ENCODE measurements around the gene LRIG1.

LRIG1 gene

DNA sequence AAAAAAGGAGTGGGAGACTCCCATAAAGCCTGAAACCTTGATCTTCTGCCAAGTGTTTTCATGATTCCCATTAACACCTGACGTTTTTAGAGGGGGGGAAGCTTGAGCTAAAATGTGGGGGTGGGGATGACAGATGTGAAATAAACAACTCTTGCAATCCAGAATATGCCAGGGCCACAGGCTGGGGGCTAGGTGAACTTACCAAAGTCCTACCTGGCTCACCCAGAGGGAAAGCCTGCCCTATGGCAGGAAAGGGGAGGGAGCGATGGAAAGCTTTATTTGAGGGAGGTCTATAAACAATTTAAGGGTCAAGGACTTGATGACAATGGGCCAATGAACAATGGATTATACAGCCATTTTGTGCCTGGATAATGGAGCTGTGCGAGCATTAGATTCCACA lies 108.3 kb downstream of the LRIG1 start:
- no peaks in the 10 kb centered on the region for H4K20me1 ChIP-seq (ENCODE audit: insufficient read depth, low read length)
- no peaks in the 10 kb centered on the region for H3K27me3 ChIP-seq (ENCODE audit: low read depth, low read length)
- peaks cover 70% of the 10 kb centered on the region for H3K36me3 ChIP-seq (replicated peaks; ENCODE audit: low read depth, low read length)
- H2AFZ ChIP-seq (ENCODE audit: low read depth, low read length), result no peak overlapping the region
- H3K27ac ChIP-seq (ENCODE audit: low read length), result peak overlapping the region; percentile 78
- peak overlapping the region; percentile 77 for H3K4me2 ChIP-seq (ENCODE audit: low read length)
- H3K79me2 ChIP-seq (ENCODE audit: low read length), result peaks cover 20% of the 10 kb centered on the region
- H3K4me3 ChIP-seq (ENCODE audit: low read length), result peak overlapping the region; percentile 65
- H3K4me1 ChIP-seq (ENCODE audit: low read length), result peaks cover 78% of the 10 kb centered on the region
- H3K9ac ChIP-seq (ENCODE audit: low read length), result no peak overlapping the region; the same call in 1 of the 2 replicates
- TF ChIP-seq EZH2phosphoT487 (IDR thresholded peaks at IDR 0.05; ENCODE audit: low read depth), result no peak
- no peak for TF ChIP-seq CTCF (IDR thresholded peaks at IDR 0.05; ENCODE audit: low read depth, low read length)
- peaks cover 8% of the 10 kb centered on the region; the same call in 1 of the 2 replicates for H3K9me3 ChIP-seq (ENCODE audit: insufficient read depth, low read length)

DNA sequence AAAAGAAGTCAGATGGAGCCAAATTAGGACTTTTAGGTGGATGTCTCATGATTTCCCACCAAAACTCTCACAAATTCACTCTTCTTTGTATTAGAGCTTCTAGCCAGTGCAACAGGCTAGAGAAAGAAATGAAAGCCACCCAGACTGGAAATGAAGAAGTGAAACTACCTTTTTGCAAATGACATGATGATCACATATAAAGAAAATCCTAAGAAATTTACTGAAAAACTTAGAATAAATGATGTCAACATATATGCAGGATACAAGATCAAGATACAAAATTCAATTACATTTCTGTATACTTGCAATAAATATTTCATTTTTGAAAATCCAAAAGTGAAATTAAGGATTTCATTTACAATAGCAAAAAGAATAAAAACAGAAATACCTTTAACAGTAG lies 110.8 kb downstream of the LRIG1 start:
- Histone ChIP-seq H3K4me2 (ENCODE audit: low read length) (peak overlapping the region; percentile 29), H3K4me3 (ENCODE audit: low read length) (0 out of 2 replicates have a peak overlapping the region, but pooled peaks have one; percentile 1), H3K36me3 (replicated peaks; ENCODE audit: low read depth, low read length) (peaks cover 72% of the 10 kb centered on the region), H3K27ac (ENCODE audit: low read length) (peak overlapping the region; percentile 78), H2AFZ (ENCODE audit: low read depth, low read length) (no peak overlapping the region), H3K9ac (ENCODE audit: low read length) (peak overlapping the region; percentile 8; the same call in 1 of the 2 replicates), H3K4me1 (ENCODE audit: low read length) (peaks cover 96% of the 10 kb centered on the region), H3K27me3 (ENCODE audit: low read depth, low read length) (no peaks in the 10 kb centered on the region), H4K20me1 (ENCODE audit: insufficient read depth, low read length) (no peaks in the 10 kb centered on the region), H3K9me3 (ENCODE audit: insufficient read depth, low read length) (peaks cover 11% of the 10 kb centered on the region; the same call in 1 of the 2 replicates), H3K79me2 (ENCODE audit: low read length) (peaks cover 20% of the 10 kb centered on the region)
- TF ChIP-seq EZH2phosphoT487 (IDR thresholded peaks at IDR 0.05; ENCODE audit: low read depth), result no peak
- TF ChIP-seq CTCF (IDR thresholded peaks at IDR 0.05; ENCODE audit: low read depth, low read length), result no peak

- H3K4me2 ChIP-seq (ENCODE audit: low read length), result peak overlapping the region; percentile 70
- peaks cover 67% of the 10 kb centered on the region for H3K4me1 ChIP-seq (ENCODE audit: low read length)
- peaks cover 13% of the 10 kb centered on the region for H3K79me2 ChIP-seq (ENCODE audit: low read length)
- peaks cover 14% of the 10 kb centered on the region; the same call in 1 of the 2 replicates for H3K9me3 ChIP-seq (ENCODE audit: insufficient read depth, low read length)
- H3K9ac ChIP-seq (ENCODE audit: low read length), result peak overlapping the region; percentile 59
- peak overlapping the region; percentile 91 for H3K27ac ChIP-seq (ENCODE audit: low read length)
- no peaks in the 10 kb centered on the region for H3K27me3 ChIP-seq (ENCODE audit: low read depth, low read length)
- TF ChIP-seq CTCF (IDR thresholded peaks at IDR 0.05; ENCODE audit: low read depth, low read length), result no peak
- TF ChIP-seq EZH2phosphoT487 (IDR thresholded peaks at IDR 0.05; ENCODE audit: low read depth), result no peak
- H4K20me1 ChIP-seq (ENCODE audit: insufficient read depth, low read length), result no peaks in the 10 kb centered on the region
- peak overlapping the region; percentile 39 for H3K4me3 ChIP-seq (ENCODE audit: low read length)
- H2AFZ ChIP-seq (ENCODE audit: low read depth, low read length), result no peak overlapping the region
- H3K36me3 ChIP-seq (replicated peaks; ENCODE audit: low read depth, low read length), result peaks cover 83% of the 10 kb centered on the region
These were observed 113.7 kb downstream of the LRIG1 start for GRCh38 chr3:66386925-66387650.

DNA sequence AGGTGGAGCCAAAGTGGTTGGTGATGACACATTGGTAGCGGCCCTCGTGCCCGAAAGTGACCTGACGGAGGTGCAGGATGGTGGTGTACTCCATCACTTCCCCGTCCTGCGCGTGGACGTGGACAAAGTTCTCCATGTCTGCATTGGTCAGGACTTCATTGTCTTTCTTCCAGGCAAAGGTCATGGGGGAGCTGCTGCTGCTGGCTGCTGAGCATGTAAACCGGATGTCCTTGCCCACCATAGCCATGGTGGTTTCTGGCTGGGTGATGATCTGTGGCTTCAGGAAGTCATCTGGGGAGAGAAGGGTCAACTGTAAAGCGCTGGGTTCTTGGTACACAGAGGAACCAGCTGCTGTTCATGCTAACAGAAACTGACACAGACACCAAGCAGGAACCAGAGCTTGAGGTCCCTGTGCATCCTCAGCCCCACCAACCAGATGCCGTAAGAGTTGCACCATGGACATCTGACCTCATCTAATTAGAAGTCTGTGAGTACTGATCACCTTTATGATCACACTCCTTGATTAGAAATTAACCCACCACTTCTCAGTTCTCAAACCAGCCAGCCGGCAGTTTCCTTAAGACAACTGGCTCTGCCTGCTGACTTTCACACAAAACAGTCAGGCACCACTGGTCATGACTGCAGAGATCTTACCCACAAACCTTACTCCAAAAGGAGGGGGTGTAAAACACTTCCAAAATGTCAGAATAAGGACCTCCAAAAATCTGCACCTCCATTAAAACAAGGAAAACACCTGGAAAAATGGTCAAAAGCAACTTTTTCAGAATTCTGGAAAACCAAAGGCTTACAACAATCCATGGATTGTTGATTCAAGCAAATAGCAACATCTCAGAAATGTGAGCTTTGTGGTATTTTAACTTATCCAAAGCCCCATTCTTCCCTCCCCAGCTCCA lies 114.6 kb downstream of the LRIG1 start:
- Histone ChIP-seq H3K27me3 (ENCODE audit: low read depth, low read length) (no peaks in the 10 kb centered on the region), H3K9me3 (ENCODE audit: insufficient read depth, low read length) (peaks cover 14% of the 10 kb centered on the region; the same call in 1 of the 2 replicates), H3K79me2 (ENCODE audit: low read length) (peaks cover 13% of the 10 kb centered on the region), H3K4me2 (ENCODE audit: low read length) (peak overlapping the region; percentile 70), H3K9ac (ENCODE audit: low read length) (peak overlapping the region; percentile 59), H3K27ac (ENCODE audit: low read length) (peak overlapping the region; percentile 91), H2AFZ (ENCODE audit: low read depth, low read length) (no peak overlapping the region), H3K36me3 (replicated peaks; ENCODE audit: low read depth, low read length) (peaks cover 85% of the 10 kb centered on the region), H4K20me1 (ENCODE audit: insufficient read depth, low read length) (no peaks in the 10 kb centered on the region), H3K4me3 (ENCODE audit: low read length) (peak overlapping the region; percentile 39), H3K4me1 (ENCODE audit: low read length) (peaks cover 63% of the 10 kb centered on the region)
- TF ChIP-seq CTCF (IDR thresholded peaks at IDR 0.05; ENCODE audit: low read depth, low read length) (no peak), EZH2phosphoT487 (IDR thresholded peaks at IDR 0.05; ENCODE audit: low read depth) (no peak)

Measured in OCI-LY3 (cell line).